Measurements from ENCODE around the gene GRSF1.

GRSF1 gene

DNA sequence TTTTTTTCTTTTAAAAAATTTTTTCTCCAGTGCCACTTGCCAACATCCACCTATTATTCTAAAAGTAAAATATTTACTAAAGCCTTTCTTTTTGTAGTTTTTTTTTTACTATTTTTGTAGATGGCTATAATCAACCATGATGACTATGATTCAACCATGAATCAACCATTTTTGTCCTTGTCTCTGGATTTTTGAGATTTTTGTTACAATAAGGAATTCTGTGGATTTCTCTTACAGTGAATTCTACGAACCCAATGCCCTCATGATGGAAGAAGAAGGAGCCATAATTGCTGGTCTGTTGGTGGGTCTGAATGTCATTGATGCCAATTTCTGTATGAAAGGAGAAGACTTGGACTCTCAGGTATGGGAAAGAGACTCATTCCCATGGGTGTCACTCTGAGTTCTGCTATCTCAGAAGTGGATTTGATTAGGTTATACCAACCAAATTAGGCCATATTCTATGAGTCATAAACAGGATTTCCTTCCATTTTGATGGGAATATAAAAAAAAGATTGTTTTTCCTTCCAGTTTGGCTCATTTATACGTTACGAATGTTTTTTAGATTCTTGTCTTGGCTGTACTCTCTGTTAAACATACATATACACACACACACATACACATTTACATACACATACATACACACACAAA is 71.3 kb downstream of the GRSF1 start:
- H3K27ac ChIP-seq (ENCODE audit: low read depth, low read length), result no peak overlapping the region
- H3K36me3 ChIP-seq (ENCODE audit: control insufficient read depth, low read length), result peaks cover 60% of the 10 kb centered on the region
- H3K4me3 ChIP-seq (ENCODE audit: low read length), result no peak overlapping the region
- no peaks in the 10 kb centered on the region for H3K27me3 ChIP-seq (ENCODE audit: control insufficient read depth, low read length)
- no peaks in the 10 kb centered on the region for H4K20me1 ChIP-seq (ENCODE audit: control insufficient read depth, insufficient read depth, low read depth, low read length)
- no peaks in the 10 kb centered on the region for H3K9me2 ChIP-seq (replicated peaks; ENCODE audit: control insufficient read depth, low read length)
- no peak for TF ChIP-seq EZH2phosphoT487 (IDR thresholded peaks at IDR 0.05; ENCODE audit: borderline replicate concordance, low read length)
- TF ChIP-seq, protein P1, sequence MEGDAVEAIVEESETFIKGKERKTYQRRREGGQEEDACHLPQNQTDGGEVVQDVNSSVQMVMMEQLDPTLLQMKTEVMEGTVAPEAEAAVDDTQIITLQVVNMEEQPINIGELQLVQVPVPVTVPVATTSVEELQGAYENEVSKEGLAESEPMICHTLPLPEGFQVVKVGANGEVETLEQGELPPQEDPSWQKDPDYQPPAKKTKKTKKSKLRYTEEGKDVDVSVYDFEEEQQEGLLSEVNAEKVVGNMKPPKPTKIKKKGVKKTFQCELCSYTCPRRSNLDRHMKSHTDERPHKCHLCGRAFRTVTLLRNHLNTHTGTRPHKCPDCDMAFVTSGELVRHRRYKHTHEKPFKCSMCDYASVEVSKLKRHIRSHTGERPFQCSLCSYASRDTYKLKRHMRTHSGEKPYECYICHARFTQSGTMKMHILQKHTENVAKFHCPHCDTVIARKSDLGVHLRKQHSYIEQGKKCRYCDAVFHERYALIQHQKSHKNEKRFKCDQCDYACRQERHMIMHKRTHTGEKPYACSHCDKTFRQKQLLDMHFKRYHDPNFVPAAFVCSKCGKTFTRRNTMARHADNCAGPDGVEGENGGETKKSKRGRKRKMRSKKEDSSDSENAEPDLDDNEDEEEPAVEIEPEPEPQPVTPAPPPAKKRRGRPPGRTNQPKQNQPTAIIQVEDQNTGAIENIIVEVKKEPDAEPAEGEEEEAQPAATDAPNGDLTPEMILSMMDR (IDR thresholded peaks at IDR 0.05; ENCODE audit: low read depth, low read length, poor library complexity, severe bottlenecking), result no peak
- no peak overlapping the region for H3K4me2 ChIP-seq (ENCODE audit: low read length)
- peaks cover 8% of the 10 kb centered on the region; the same call in 1 of the 2 replicates for H3F3A ChIP-seq (ENCODE audit: control insufficient read depth, insufficient read depth)
- H3K79me2 ChIP-seq (ENCODE audit: control insufficient read depth, low read length), result no peaks in the 10 kb centered on the region
- no peaks in the 10 kb centered on the region for H3K9me3 ChIP-seq (ENCODE audit: control insufficient read depth, insufficient read depth, low read length)
- peaks cover 12% of the 10 kb centered on the region for H3K4me1 ChIP-seq (ENCODE audit: control insufficient read depth, low read length)
